MM.1S (cell line): ENCODE data around the gene BTBD6.

Experiments used
- CTCF ChIP-seq: fragments of 300-600 bp; sonication (generic); IDR thresholded peaks from 2 replicates; pipeline ENCODE4 v1.5.1; 2016; ENCODE audit warnings: antibody characterized with exemption, low read length, mixed read lengths
- EZH2phosphoT487 ChIP-seq: fragments of 300-600 bp; sonication (generic); IDR thresholded peaks from 2 replicates; pipeline ENCODE4 v1.6.1; 2018; ENCODE audit warnings: antibody characterized with exemption, low read length

- no peak for TF ChIP-seq CTCF
- TF ChIP-seq EZH2phosphoT487 = no peak
Observed at GRCh38 chr14:105217774-105218173, 30.6 kb upstream of the BTBD6 start.
